Measurements from ENCODE around the gene FAAP20. TPM values are rescaled to one million over a fixed set of nuclear protein-coding genes. Genes with fewer than 3 reads are reported as not detected.

Gene FAAP20
- total and polyA plus RNA-seq, 4 donors, result 5.6 to 31.5 (median 15.7) TPM

DNA sequence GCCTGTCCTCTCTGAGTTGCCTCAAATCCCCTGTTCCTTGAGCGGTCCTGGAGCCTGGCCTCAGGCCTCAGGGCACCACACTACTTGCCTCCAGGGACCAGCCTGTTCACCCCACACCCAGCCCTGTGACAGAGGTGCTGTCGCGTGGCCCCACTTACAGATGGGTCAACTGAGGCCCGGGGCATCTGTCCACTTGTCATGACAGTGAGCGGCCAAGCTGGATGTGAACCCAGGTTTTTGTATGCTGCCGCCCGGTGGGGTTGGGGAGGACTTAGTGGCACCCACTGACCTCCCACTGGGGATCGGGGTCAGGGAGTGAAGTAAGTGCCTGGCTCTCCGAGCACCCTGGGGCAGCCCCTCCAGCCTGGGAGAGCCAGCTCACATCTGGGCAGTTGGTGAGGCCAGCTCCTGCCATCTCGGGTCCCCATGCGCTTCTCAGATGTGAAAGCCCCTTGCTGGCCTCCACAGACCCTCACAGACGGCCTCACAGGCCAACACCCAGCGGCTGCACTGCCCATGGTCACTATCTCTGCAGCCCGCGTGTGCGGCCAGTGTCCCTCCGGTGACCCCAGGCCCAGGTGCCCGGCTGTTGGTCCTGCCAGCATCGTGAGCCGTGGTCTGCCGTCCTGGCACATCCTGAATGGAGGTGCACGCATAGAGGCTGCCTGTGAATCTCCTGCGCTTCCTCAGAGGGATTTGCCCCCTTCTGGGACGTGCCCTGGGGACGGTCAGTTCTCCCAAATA is 9.3 kb upstream of the FAAP20 start:
- Histone ChIP-seq H3K27me3 (ENCODE audit: control insufficient read depth in 4 of 4, insufficient read depth in 4 of 4, low read length in 3 of 4) (no peaks in the 10 kb centered on the region), H3K4me1 (ENCODE audit: control insufficient read depth in 4 of 4, insufficient read depth in 4 of 4, low read length in 3 of 4) (peaks cover 19 to 52% (median 37%) of the 10 kb centered on the region in 4 donors), H3K9me3 (ENCODE audit: control insufficient read depth in 4 of 4, low read length in 3 of 4) (no peaks in the 10 kb centered on the region), H3K27ac (ENCODE audit: low read depth in 1 of 2, low read length in 2 of 2) (peak overlapping the region; percentile 68), H3K4me3 (ENCODE audit: low read depth in 1 of 3, low read length in 3 of 3) (no peak overlapping the region), H3K9ac (ENCODE audit: low read depth in 1 of 2, low read length in 2 of 2) (no peak overlapping the region), H3K36me3 (ENCODE audit: control insufficient read depth in 4 of 4, insufficient read depth in 3 of 4, low read depth in 1 of 4, low read length in 3 of 4) (no peaks in the 10 kb centered on the region)
- 80% methylated on average over 25 of the region's 25 CpGs for WGBS
- TF ChIP-seq FOXA2 (IDR thresholded peaks at IDR 0.05), result no peak
- no peak for DNase-seq (ENCODE audit: low spot score)

DNA sequence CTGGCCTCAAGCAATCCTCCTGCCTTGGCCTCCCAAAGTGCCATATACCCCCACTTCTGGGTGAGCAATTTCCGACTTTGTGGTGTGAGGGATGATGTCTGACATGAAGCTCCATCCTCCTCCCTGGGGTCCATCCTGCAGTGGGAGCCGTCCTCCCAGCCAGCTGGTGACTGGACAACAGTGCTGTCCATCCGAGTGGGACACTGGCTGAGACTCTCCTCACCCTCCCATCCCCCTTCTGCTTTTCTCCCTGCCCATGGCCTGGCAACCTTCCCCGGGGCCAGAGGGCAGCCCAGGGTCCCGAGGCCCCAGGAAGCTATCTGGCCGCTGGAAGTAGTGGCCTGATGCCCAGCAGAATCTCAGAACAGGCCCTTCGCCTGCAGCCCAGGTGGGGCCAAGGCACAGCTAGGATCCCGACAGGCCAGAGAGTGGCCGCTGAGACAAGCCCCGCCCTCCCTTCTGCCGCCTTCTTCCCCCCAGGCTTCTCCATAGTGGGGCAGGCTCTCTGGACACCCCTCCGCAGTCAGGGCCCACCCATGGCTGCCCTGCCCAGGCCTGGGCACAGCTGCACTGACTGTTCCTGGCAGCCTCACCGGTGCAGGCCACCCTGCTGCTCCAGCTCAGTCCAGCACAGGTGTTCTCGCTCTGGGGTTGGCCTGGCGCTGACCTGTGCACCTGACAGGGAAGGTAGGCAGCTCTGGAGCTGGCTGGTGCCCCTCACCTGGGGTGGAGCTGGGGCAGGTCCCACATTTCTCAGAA is 8.4 kb upstream of the FAAP20 start:
- H3K4me3 ChIP-seq (ENCODE audit: low read depth in 1 of 3, low read length in 3 of 3), result no peak overlapping the region
- H3K9ac ChIP-seq (ENCODE audit: low read depth in 1 of 2, low read length in 2 of 2), result no peak overlapping the region
- H3K36me3 ChIP-seq (ENCODE audit: control insufficient read depth in 4 of 4, insufficient read depth in 3 of 4, low read depth in 1 of 4, low read length in 3 of 4), result no peaks in the 10 kb centered on the region
- no peak for DNase-seq (ENCODE audit: low spot score)
- peaks cover 14 to 49% (median 32%) of the 10 kb centered on the region in 4 donors for H3K4me1 ChIP-seq (ENCODE audit: control insufficient read depth in 4 of 4, insufficient read depth in 4 of 4, low read length in 3 of 4)
- no peak overlapping the region for H3K27ac ChIP-seq (ENCODE audit: low read depth in 1 of 2, low read length in 2 of 2)
- no peaks in the 10 kb centered on the region for H3K27me3 ChIP-seq (ENCODE audit: control insufficient read depth in 4 of 4, insufficient read depth in 4 of 4, low read length in 3 of 4)
- 89% methylated on average over 15 of the region's 15 CpGs for WGBS
- TF ChIP-seq FOXA2 (IDR thresholded peaks at IDR 0.05), result no peak
- no peak for TF ChIP-seq JUND (IDR thresholded peaks at IDR 0.05)
- TF ChIP-seq CTCF (IDR thresholded peaks at IDR 0.05; ENCODE audit: low read depth, low read length, missing input control), result no peak
- TF ChIP-seq FOXA1 (IDR thresholded peaks at IDR 0.05), result no peak
- no peak for TF ChIP-seq EGR1 (IDR thresholded peaks at IDR 0.05; ENCODE audit: low read depth in 2 of 2)
- no peaks in the 10 kb centered on the region for H3K9me3 ChIP-seq (ENCODE audit: control insufficient read depth in 4 of 4, low read length in 3 of 4)

- Histone ChIP-seq H3K4me3 (ENCODE audit: low read depth in 1 of 3, low read length in 3 of 3) (no peak overlapping the region), H3K9me3 (ENCODE audit: control insufficient read depth in 4 of 4, low read length in 3 of 4) (no peaks in the 10 kb centered on the region), H3K27ac (ENCODE audit: low read depth in 1 of 2, low read length in 2 of 2) (no peak overlapping the region), H3K27me3 (ENCODE audit: control insufficient read depth in 4 of 4, insufficient read depth in 4 of 4, low read length in 3 of 4) (no peaks in the 10 kb centered on the region), H3K4me1 (ENCODE audit: control insufficient read depth in 4 of 4, insufficient read depth in 4 of 4, low read length in 3 of 4) (peaks cover 12 to 39% (median 25%) of the 10 kb centered on the region in 4 donors), H3K36me3 (ENCODE audit: control insufficient read depth in 4 of 4, insufficient read depth in 3 of 4, low read depth in 1 of 4, low read length in 3 of 4) (no peaks in the 10 kb centered on the region), H3K9ac (ENCODE audit: low read depth in 1 of 2, low read length in 2 of 2) (no peak overlapping the region)
- WGBS, result 92% methylated on average over 9 of the region's 9 CpGs
- DNase-seq (ENCODE audit: low spot score), result no peak
- TF ChIP-seq RAD21 (IDR thresholded peaks at IDR 0.05) (no peak), FOXA2 (IDR thresholded peaks at IDR 0.05) (no peak), RXRA (IDR thresholded peaks at IDR 0.05) (no peak), JUND (IDR thresholded peaks at IDR 0.05) (no peak), HNF4G (IDR thresholded peaks at IDR 0.05) (no peak), HNF4A (conservative IDR thresholded peaks at IDR 0.05) (no peak), YY1 (IDR thresholded peaks at IDR 0.05) (no peak), CTCF (IDR thresholded peaks at IDR 0.05; ENCODE audit: low read depth, low read length, missing input control) (no peak), FOXA1 (IDR thresholded peaks at IDR 0.05) (no peak)
- TF ChIP-seq, protein P1, sequence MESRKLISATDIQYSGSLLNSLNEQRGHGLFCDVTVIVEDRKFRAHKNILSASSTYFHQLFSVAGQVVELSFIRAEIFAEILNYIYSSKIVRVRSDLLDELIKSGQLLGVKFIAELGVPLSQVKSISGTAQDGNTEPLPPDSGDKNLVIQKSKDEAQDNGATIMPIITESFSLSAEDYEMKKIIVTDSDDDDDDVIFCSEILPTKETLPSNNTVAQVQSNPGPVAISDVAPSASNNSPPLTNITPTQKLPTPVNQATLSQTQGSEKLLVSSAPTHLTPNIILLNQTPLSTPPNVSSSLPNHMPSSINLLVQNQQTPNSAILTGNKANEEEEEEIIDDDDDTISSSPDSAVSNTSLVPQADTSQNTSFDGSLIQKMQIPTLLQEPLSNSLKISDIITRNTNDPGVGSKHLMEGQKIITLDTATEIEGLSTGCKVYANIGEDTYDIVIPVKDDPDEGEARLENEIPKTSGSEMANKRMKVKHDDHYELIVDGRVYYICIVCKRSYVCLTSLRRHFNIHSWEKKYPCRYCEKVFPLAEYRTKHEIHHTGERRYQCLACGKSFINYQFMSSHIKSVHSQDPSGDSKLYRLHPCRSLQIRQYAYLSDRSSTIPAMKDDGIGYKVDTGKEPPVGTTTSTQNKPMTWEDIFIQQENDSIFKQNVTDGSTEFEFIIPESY (IDR thresholded peaks at IDR 0.05), result no peak
- TF ChIP-seq, protein P2, sequence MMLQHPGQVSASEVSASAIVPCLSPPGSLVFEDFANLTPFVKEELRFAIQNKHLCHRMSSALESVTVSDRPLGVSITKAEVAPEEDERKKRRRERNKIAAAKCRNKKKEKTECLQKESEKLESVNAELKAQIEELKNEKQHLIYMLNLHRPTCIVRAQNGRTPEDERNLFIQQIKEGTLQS (IDR thresholded peaks at IDR 0.05), result no peak
- TF ChIP-seq, protein P3, sequence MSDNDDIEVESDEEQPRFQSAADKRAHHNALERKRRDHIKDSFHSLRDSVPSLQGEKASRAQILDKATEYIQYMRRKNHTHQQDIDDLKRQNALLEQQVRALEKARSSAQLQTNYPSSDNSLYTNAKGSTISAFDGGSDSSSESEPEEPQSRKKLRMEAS (IDR thresholded peaks at IDR 0.05), result no peak
- TF ChIP-seq, protein P4, sequence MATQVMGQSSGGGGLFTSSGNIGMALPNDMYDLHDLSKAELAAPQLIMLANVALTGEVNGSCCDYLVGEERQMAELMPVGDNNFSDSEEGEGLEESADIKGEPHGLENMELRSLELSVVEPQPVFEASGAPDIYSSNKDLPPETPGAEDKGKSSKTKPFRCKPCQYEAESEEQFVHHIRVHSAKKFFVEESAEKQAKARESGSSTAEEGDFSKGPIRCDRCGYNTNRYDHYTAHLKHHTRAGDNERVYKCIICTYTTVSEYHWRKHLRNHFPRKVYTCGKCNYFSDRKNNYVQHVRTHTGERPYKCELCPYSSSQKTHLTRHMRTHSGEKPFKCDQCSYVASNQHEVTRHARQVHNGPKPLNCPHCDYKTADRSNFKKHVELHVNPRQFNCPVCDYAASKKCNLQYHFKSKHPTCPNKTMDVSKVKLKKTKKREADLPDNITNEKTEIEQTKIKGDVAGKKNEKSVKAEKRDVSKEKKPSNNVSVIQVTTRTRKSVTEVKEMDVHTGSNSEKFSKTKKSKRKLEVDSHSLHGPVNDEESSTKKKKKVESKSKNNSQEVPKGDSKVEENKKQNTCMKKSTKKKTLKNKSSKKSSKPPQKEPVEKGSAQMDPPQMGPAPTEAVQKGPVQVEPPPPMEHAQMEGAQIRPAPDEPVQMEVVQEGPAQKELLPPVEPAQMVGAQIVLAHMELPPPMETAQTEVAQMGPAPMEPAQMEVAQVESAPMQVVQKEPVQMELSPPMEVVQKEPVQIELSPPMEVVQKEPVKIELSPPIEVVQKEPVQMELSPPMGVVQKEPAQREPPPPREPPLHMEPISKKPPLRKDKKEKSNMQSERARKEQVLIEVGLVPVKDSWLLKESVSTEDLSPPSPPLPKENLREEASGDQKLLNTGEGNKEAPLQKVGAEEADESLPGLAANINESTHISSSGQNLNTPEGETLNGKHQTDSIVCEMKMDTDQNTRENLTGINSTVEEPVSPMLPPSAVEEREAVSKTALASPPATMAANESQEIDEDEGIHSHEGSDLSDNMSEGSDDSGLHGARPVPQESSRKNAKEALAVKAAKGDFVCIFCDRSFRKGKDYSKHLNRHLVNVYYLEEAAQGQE (IDR thresholded peaks at IDR 0.05), result no peak
Observed at GRCh38 chr1:2202008-2202575, 7.5 kb upstream of the FAAP20 start.
